ENCODE data around the gene BRIX1. TPM values are rescaled to one million over a fixed set of nuclear protein-coding genes. Genes with fewer than 3 reads are reported as not detected.

BRIX1 gene
- total and polyA plus RNA-seq, 9 of the 15 experiments (the other 6 are each of a cell fraction or from before 2014, with no cell fraction given): 115 to 193 (median 159) TPM

DNA sequence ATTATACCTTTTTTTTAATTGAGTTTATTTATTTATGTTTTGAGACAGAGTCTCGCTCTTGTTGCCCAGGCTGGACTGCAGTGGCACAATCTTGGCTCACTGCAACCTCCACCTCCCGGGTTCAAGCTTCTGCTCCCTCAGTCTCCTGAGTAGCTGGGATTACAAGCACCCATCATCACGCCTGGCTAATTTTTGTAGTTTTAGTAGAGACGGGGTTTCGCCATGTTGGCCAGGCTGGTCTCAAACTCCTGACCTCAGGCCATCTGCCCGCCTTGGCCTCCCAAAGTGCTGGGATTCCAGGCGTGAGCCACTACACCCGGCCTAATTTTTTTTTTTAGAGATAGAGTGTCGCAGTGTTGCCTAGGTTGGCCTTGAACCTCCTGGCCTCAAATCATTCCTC is 7.7 kb downstream of the BRIX1 start (continued):
- TF ChIP-seq, protein P1, sequence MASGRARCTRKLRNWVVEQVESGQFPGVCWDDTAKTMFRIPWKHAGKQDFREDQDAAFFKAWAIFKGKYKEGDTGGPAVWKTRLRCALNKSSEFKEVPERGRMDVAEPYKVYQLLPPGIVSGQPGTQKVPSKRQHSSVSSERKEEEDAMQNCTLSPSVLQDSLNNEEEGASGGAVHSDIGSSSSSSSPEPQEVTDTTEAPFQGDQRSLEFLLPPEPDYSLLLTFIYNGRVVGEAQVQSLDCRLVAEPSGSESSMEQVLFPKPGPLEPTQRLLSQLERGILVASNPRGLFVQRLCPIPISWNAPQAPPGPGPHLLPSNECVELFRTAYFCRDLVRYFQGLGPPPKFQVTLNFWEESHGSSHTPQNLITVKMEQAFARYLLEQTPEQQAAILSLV (tag; IDR thresholded peaks at IDR 0.05): peak; percentile 24; the same call in 1 of the 2 replicates

DNA sequence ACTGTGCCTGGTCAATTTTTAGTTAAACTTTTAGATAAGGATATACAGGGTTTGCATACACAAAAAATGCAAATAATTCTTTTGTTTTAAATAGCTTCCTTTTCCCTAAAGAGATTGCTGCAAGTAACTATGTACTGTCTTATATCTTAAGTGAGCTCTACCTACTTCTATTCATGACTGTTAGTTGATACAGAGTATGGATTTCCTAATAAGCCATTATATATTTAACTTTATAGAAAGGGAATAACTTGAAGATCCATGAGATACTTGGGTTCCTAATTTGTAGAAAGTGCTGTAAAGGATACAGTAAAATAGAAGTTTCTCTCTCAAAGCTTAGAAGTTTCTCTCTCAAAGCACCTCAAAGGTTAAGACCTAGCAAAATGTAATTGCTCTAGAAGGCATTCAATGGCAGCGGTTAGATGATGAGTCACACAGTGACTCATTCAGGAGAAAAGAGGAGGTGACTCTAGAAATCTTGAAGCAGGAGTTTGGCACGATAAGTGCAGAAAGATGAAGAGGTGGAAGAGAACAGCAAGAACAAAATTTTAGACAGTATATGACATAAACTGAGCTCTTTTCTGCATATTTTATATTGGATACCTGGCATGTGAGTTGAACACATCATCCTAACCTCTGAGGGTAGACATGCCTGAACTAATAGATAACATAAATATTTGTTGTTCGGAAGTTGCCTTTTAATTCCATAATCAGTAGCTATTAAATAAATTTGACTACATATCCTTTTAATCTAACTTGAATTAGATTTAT is 8.4 kb downstream of the BRIX1 start:
- DNase-seq (ENCODE audit: extremely low read depth in 1 of 4, low spot score in 3 of 4): peak; percentile 54 to 93 (median 70)
- ChIA-PET CTCF (ENCODE audit: low intra/inter-chr PET ratio) (no interaction called here), POLR2A (interaction anchor here (0.6 to 4.2 kb wide), 6 partner anchors 8 to 197 kb away, joined by 3 to 37 read pairs (median 3); partner anchors contain the start of genes BRIX1 and RAD1)
- Histone ChIP-seq H3K4me1 (replicated peaks in 1 of 2; ENCODE audit: control insufficient read depth in 2 of 2, insufficient read depth in 2 of 2, low read length in 2 of 2) (peaks cover 15 to 24% of the 10 kb centered on the region in 2 experiments), H3K4me2 (ENCODE audit: insufficient read depth, low read length) (peak overlapping the region; percentile 37; the same call in 1 of the 2 replicates), H3K27me3 (ENCODE audit: control insufficient read depth in 2 of 2, insufficient read depth in 2 of 2, low read length in 2 of 2) (no peaks in the 10 kb centered on the region), H3K9me3 (replicated peaks; ENCODE audit: control insufficient read depth, insufficient read depth, low read depth, low read length) (no peaks in the 10 kb centered on the region), H2AFZ (ENCODE audit: low read depth, low read length) (no peak overlapping the region), H4K20me1 (replicated peaks; ENCODE audit: control insufficient read depth, insufficient read depth, low read length) (no peaks in the 10 kb centered on the region), H3K36me3 (ENCODE audit: control insufficient read depth, insufficient read depth, low read length) (peaks cover 93% of the 10 kb centered on the region), H3K4me3 (no peak overlapping the region), H3K9me1 (ENCODE audit: control insufficient read depth, insufficient read depth, low read length) (no peaks in the 10 kb centered on the region), H3K9ac (ENCODE audit: insufficient read depth in 1 of 2, low read depth in 2 of 2, low read length in 2 of 2) (peak overlapping the region; percentile 18 to 59; a peak in 2 of 4 replicates), H3K27ac (ENCODE audit: extremely low read depth, low read depth, low read length) (peak overlapping the region; percentile 78), H3K79me2 (ENCODE audit: control insufficient read depth, insufficient read depth, low read length) (peaks cover 70% of the 10 kb centered on the region)
- FAIRE-seq: peak; percentile 89
- peak; percentile 88 for ATAC-seq
- intact Hi-C loops (cut with micrococcal nuclease) (no loop called here), in situ Hi-C loops (cut with MboI) (loop anchor here (25.0 kb wide), 1 partner anchor 1462 kb away; no protein-coding TSS in a partner anchor)
- WGBS (ENCODE audit: insufficient coverage, low coverage, missing lambda C conversion rate): 22% methylated on average over 3 of the region's 3 CpGs
- BruUV-seq (replicated peaks): no TSS peak
- TF ChIP-seq L3MBTL2 (IDR thresholded peaks at IDR 0.05) (no peak), FOXK2 (conservative IDR thresholded peaks at IDR 0.05 in 1 of 2, IDR thresholded peaks at IDR 0.05 in 1 of 2; ENCODE audit: low read depth in 2 of 2) (no peak), FOSL1 (tag; conservative IDR thresholded peaks at IDR 0.05) (peak; percentile 100), PRPF4 (IDR thresholded peaks at IDR 0.05; ENCODE audit: insufficient read depth, low read depth, low read length, poor library complexity, severe bottlenecking) (no peak), TCF7 (IDR thresholded peaks at IDR 0.05; ENCODE audit: borderline replicate concordance) (no peak), ZNF57 (CRISPR knock-in tag; IDR thresholded peaks at IDR 0.05) (no peak), SIRT6 (IDR thresholded peaks at IDR 0.05; ENCODE audit: low read depth, low read length) (no peak), NONO (IDR thresholded peaks at IDR 0.05; ENCODE audit: low read depth in 2 of 2, low read length in 1 of 2) (no peak), KLF1 (tag; IDR thresholded peaks at IDR 0.05) (no peak), ZKSCAN3 (CRISPR knock-in tag; IDR thresholded peaks at IDR 0.05) (no peak), CBFB (CRISPR knock-in tag; IDR thresholded peaks at IDR 0.05) (no peak), POLR2A (conservative IDR thresholded peaks at IDR 0.05) (no peak), FOXA1 (IDR thresholded peaks at IDR 0.05; ENCODE audit: borderline replicate concordance) (no peak), PTTG1 (tag; IDR thresholded peaks at IDR 0.05; ENCODE audit: low read depth) (no peak), DMBX1 (CRISPR knock-in tag; IDR thresholded peaks at IDR 0.05; ENCODE audit: borderline replicate concordance) (no peak), CBFA2T3 (IDR thresholded peaks at IDR 0.05) (peak; percentile 78), ZNF384 (IDR thresholded peaks at IDR 0.05; ENCODE audit: low read depth, low read length) (no peak), KLF6 (CRISPR knock-in tag; IDR thresholded peaks at IDR 0.05; ENCODE audit: borderline replicate concordance) (no peak), ZNF274 (IDR thresholded peaks at IDR 0.05; ENCODE audit: borderline replicate concordance, low read depth, low read length) (no peak)
- TF ChIP-seq, protein P2, sequence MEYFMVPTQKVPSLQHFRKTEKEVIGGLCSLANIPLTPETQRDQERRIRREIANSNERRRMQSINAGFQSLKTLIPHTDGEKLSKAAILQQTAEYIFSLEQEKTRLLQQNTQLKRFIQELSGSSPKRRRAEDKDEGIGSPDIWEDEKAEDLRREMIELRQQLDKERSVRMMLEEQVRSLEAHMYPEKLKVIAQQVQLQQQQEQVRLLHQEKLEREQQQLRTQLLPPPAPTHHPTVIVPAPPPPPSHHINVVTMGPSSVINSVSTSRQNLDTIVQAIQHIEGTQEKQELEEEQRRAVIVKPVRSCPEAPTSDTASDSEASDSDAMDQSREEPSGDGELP (CRISPR knock-in tag; IDR thresholded peaks at IDR 0.05; ENCODE audit: borderline replicate concordance): no peak

Data from K562 (cell line).